HG03095 (cell line): Measurements from ENCODE around the gene PFKFB3.

Experiments
- ATAC-seq: cut with Tn5 transposase; IDR thresholded peaks from one replicate; pipeline ENCODE4 v1.9.1; 2021; ENCODE audit warnings: moderate library complexity; ENCODE audit not compliant: unreplicated experiment

PFKFB3 gene

DNA sequence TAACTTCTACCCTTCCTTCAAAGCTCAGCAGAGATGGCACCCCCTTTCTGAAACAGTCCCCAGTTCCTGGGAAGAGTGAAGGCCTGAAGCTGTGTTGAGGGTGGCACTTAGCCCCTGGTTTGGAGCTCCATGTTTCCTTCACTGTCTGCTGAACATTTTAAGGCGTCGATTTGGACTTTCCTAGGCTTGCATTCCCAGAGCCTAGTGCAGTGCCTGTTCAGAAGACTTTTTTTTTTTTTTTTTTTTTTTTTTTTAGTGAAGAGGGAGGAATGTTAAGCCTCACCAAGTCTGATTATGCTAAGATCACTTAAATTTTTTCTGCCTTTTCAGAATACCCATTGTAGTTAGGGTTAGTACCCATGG, 97.0 kb downstream of the PFKFB3 start:
- ATAC-seq, result no peak

DNA sequence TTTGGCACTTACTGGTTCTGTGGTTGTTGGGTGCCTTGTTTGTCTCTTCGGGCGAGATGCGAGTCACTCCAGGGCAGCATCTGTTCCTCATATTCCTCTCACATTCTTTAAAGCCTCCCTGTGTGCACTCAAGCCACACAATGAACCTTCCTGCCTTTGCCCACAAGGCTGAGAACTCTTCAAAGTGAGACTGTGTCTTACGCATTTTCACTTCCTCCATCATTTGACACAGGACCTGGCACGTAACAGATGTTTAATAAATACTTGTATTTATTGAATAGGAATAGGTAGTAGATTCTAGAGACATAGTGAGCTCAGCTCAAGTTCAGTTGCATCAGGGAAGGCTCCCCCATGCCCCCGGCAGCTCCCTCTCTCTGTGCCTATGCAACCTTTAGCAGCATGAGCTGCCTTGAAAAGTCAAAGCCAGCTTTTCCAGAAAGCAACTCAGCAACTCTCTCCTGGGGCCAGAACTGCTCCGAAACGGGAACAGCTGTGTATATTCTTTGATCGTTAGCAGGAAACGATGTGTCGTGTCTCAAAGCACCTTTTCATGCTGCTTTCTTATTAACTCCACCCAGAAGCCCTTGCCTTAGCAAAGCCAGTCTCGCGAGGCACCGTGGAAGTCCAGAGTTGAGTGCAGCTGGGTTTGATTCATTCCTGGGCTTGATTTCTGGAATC, 97.5 kb downstream of the PFKFB3 start:
- peak; percentile 84 for ATAC-seq

DNA sequence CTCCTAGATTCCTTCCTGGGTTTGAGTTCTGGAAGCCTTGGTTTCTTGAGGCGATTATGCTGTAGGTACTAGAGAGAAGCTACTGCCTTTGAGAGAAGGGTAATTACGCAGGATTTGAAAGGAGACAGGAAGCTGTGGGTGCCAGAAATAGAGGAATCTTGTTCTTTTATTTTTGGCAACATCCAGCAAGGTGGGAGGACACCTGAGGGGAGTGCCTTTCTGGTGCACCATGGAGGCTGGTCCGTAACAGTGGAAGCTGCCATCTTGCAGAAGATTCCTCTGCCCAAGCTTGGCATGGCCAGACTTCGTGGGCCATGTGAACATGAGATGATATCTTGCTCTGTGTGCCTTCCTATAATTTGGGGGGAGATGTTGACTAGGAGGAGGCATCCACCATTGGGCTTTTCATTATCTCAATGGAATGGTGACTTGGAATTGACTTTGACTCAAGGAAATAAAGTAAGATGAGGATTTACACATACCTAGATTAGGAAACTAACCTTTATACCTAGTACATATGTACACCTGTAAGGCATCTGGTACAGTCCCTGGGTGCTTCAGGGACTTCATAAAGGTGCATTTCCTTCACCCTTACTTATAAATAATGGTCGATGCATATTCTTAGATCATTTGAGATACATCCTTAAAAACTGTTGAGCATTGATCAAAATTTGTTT, 98.2 kb downstream of the PFKFB3 start:
- no peak for ATAC-seq

DNA sequence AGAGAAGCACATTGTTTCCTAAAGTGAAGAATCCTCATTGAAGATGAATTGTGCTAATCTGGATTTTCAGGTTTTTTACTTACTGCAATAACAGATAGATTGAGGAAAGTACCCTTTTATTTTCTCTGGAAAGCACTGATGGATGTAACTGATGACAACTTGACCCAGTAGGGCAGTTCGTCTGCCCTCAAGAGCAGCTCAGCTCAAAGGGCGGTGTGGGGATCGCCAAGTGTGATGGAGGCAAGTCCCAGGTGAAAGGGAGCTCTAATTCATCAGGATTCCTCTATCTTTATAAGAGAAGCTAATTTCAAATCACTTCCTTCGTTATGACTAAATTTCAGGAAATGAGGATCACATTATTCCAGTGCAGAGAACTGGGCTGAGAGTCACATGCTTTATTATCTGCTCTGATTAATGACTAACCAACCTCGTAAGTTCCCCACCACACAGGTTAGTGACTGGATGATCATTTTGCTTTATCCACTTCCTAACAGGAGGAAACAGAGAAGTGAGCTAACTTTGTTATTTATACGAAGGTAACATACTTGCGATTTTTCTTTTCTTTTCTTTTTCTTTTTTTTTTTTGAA, 98.8 kb downstream of the PFKFB3 start:
- ATAC-seq, result no peak
